Thoracic aorta (tissue), 2 donors: ENCODE results near the gene GPC3. TPM values are rescaled to one million over a fixed set of nuclear protein-coding genes. Genes with fewer than 3 reads are reported as not detected.
"Not testable (repeated sequence)": the region's sequence is repeated elsewhere in the genome, so short reads cannot be mapped to it uniquely, and the experiment has no call there.

Experiments
- ATAC-seq: fragments of 150-250 bp; one replicate; pipeline ENCODE4 v1.8.0; 2017; ENCODE audit warnings: low read depth; ENCODE audit not compliant: insufficient number of reproducible peaks, low FRiP score
- DNase-seq: peaks from one replicate; pipeline ENCODE4 v3.0.0-alpha.2; 2020; ENCODE audit warnings: low spot score
- H3K27ac ChIP-seq, 2 donors: fragments of 200-600 bp; sonication (generic); 1 replicate in 1 of 2; 2 replicates in 1 of 2; pipeline ENCODE4 v1.5.1; 2016; ENCODE audit warnings: mild to moderate bottlenecking in 2 of 2, moderate library complexity in 2 of 2
- H3K27me3 ChIP-seq: fragments of 200-600 bp; sonication (generic); replicated peaks from 2 replicates; pipeline ENCODE4 v1.6.0; 2016; ENCODE audit warnings: mild to moderate bottlenecking; ENCODE audit not compliant: insufficient read depth
- H3K36me3 ChIP-seq: fragments of 200-600 bp; sonication (generic); one replicate; pipeline ENCODE4 v1.5.1; 2016
- H3K4me1 ChIP-seq, 2 donors: fragments of 200-600 bp; sonication (generic); 1 replicate in 1 of 2; 2 replicates in 1 of 2; pipeline versions ENCODE4 v1.5.1 to v1.6.0; 2016; ENCODE audit warnings: low read depth in 2 of 2, mild to moderate bottlenecking in 1 of 2; ENCODE audit not compliant: control insufficient read depth in 1 of 2
- H3K4me3 ChIP-seq: fragments of 200-600 bp; sonication (generic); 2 replicates; pipeline ENCODE4 v1.5.1; 2016; ENCODE audit warnings: mild to moderate bottlenecking
- H3K9me3 ChIP-seq: fragments of 200-600 bp; sonication (generic); 2 replicates; pipeline ENCODE4 v1.5.1; 2016
- total RNA-seq, 2 donors: library from RNA; depleted of rRNA; stranded (reverse); fragments of >200 nt; gene quantifications; one replicate each; pipeline versions ENCODE4 v1.1.0 to v1.2.3, GENCODE V29; 2016
- TF ChIP-seq, protein P1 (sequence below): fragments of 200-600 bp; sonication (generic); IDR thresholded peaks from one replicate; pipeline ENCODE4 v1.5.1; 2019; ENCODE audit warnings: antibody characterized with exemption

The GPC3 gene
- total RNA-seq, 2 donors from 2014 or later = 2.6 to 5.6 TPM

DNA sequence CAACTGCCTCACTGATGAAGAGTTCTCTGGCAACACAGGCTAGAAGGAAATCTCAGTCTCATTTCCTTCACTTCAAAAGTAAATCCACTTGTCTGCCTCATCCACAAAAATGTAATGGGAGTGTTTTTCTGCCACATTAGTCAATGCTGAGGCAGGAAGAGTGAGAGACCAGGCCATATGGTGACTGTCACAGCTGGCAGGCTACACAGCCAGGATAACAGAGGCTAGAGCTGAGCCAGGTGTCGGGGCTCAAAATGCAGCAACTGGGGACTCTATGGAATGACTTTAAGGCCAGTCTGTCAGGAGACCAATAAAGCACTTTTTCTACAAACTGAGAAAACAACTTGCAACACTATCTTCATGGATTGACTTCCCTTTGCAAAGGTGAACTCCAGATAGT is 204.2 kb downstream of the GPC3 start:
- no peak for DNase-seq
- Histone ChIP-seq H3K9me3 (no peaks in the 10 kb centered on the region), H3K27ac (no peak overlapping the region), H3K4me3 (no peak overlapping the region), H3K27me3 (no peaks in the 10 kb centered on the region), H3K4me1 (no peaks in the 10 kb centered on the region), H3K36me3 (no peaks in the 10 kb centered on the region)
- TF ChIP-seq, protein P1, sequence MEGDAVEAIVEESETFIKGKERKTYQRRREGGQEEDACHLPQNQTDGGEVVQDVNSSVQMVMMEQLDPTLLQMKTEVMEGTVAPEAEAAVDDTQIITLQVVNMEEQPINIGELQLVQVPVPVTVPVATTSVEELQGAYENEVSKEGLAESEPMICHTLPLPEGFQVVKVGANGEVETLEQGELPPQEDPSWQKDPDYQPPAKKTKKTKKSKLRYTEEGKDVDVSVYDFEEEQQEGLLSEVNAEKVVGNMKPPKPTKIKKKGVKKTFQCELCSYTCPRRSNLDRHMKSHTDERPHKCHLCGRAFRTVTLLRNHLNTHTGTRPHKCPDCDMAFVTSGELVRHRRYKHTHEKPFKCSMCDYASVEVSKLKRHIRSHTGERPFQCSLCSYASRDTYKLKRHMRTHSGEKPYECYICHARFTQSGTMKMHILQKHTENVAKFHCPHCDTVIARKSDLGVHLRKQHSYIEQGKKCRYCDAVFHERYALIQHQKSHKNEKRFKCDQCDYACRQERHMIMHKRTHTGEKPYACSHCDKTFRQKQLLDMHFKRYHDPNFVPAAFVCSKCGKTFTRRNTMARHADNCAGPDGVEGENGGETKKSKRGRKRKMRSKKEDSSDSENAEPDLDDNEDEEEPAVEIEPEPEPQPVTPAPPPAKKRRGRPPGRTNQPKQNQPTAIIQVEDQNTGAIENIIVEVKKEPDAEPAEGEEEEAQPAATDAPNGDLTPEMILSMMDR = no peak
- ATAC-seq = no peak

GRCh38 chrX:133776072-133776471 is 209.3 kb downstream of the GPC3 start:
- ATAC-seq (no peak), DNase-seq (no peak)
- Histone ChIP-seq H3K36me3 (no peaks in the 10 kb centered on the region), H3K27me3 (no peaks in the 10 kb centered on the region), H3K9me3 (no peaks in the 10 kb centered on the region), H3K4me3 (no peak overlapping the region), H3K27ac (no peak overlapping the region), H3K4me1 (no peaks in the 10 kb centered on the region)
- TF ChIP-seq, protein P1 = no peak

GRCh38 chrX:133774807-133775206 is 210.6 kb downstream of the GPC3 start:
- Histone ChIP-seq H3K4me1 (no peaks in the 10 kb centered on the region), H3K9me3 (no peaks in the 10 kb centered on the region), H3K36me3 (no peaks in the 10 kb centered on the region), H3K27ac (no peak overlapping the region), H3K27me3 (no peaks in the 10 kb centered on the region), H3K4me3 (no peak overlapping the region)
- TF ChIP-seq, protein P1 = no peak
- DNase-seq = no peak
- ATAC-seq = no peak

- H3K27me3 ChIP-seq = no peaks in the 10 kb centered on the region
- no peaks in the 10 kb centered on the region for H3K4me1 ChIP-seq
- no peak for ATAC-seq
- no peak overlapping the region for H3K4me3 ChIP-seq
- no peaks in the 10 kb centered on the region for H3K9me3 ChIP-seq
- no peak for DNase-seq
- TF ChIP-seq, protein P1 = no peak
- H3K36me3 ChIP-seq = no peaks in the 10 kb centered on the region
- no peak overlapping the region for H3K27ac ChIP-seq
These were observed 214.2 kb downstream of the GPC3 start for GRCh38 chrX:133771086-133771646.

DNA sequence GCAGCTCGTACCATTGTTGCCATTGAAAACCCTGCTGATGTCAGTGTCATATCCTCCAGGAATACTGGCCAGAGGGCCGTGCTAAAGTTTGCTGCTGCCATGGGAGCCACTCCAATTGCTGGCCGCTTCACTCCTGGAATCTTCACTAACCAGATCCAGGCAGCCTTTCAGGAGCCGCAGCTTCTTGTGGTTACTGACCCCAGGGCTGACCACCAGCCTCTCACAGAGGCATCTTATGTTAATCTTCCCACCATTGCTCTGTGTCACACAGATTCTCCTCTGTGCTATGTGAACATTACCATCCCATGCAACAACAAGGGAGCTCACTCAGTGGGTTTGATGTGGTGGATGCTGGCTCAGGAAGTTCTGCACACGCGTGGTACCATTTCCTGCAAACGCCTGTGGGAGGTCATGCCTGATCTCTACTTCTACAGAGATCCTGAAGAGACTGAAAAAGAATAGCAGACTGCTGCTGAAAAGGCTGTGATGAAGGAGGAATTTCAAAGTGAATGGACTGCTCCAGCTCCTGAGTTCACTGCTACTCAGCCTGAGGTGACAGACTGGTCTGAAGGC is 222.3 kb downstream of the GPC3 start:
- not testable (repeated sequence) for DNase-seq, H3K27me3 ChIP-seq, ATAC-seq, H3K4me1 ChIP-seq, H3K27ac ChIP-seq, H3K36me3 ChIP-seq, H3K9me3 ChIP-seq, H3K4me3 ChIP-seq

- Histone ChIP-seq H3K27me3 (no peaks in the 10 kb centered on the region), H3K4me1 (no peaks in the 10 kb centered on the region), H3K9me3 (no peaks in the 10 kb centered on the region), H3K27ac (no peak overlapping the region), H3K4me3 (no peak overlapping the region), H3K36me3 (no peaks in the 10 kb centered on the region)
- TF ChIP-seq, protein P1 = no peak
- no peak for DNase-seq
- ATAC-seq = no peak
These were observed 230.7 kb downstream of the GPC3 start for GRCh38 chrX:133754657-133755056.
